ENCODE data around the gene SH3BGRL3. TPM values are rescaled to one million over a fixed set of nuclear protein-coding genes. Genes with fewer than 3 reads are reported as not detected.
"Not testable (repeated sequence)": the region's sequence is repeated elsewhere in the genome, so short reads cannot be mapped to it uniquely, and the experiment has no call there.

Gene SH3BGRL3
- total and polyA plus RNA-seq, 3 donors from 2014 or later: 24.4 to 76.6 (median 25.4) TPM

DNA sequence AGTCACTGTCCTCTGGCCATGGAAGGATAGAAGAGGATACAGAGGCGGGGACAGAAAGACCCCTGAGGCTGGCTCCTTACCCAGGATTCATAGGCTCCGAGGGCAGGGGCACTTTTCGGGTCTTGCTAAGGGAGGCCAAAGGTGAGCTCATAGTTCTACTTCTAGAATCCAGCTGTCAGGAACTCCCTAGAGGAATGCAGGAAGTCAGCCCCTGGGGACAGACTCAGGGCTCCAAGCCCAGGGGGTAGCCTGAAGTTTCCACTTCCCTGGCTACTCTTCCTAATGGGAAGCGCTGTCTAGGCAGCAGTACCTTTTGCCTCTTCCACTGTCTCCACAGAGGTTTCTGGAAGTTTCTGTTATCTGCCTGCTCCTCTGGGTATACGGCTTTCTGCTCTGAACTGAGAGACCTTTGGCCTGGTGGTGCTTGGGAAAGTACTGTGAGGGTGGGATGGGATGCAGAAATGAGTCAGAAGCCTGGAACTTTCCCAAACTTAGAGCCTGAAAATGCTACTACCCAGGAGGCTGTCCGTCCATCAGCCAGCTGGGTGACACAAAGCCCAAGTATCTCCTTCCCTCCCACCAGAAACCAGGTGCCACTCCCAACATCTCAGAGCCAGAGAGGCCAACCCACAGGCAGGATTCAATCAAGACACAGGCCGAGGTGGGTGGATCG is 23.0 kb downstream of the SH3BGRL3 start:
- Histone ChIP-seq H3K4me1 (peaks cover 6% of the 10 kb centered on the region), H3K9me3 (no peaks in the 10 kb centered on the region), H3K27me3 (no peaks in the 10 kb centered on the region), H3K4me3 (no peak overlapping the region), H3K36me3 (ENCODE audit: low read depth, missing control alignments) (no peaks in the 10 kb centered on the region), H3K27ac (no peak overlapping the region)
- DNase-seq: no peak
- TF ChIP-seq POLR2A (IDR thresholded peaks at IDR 0.05): no peak
- TF ChIP-seq, protein P1, sequence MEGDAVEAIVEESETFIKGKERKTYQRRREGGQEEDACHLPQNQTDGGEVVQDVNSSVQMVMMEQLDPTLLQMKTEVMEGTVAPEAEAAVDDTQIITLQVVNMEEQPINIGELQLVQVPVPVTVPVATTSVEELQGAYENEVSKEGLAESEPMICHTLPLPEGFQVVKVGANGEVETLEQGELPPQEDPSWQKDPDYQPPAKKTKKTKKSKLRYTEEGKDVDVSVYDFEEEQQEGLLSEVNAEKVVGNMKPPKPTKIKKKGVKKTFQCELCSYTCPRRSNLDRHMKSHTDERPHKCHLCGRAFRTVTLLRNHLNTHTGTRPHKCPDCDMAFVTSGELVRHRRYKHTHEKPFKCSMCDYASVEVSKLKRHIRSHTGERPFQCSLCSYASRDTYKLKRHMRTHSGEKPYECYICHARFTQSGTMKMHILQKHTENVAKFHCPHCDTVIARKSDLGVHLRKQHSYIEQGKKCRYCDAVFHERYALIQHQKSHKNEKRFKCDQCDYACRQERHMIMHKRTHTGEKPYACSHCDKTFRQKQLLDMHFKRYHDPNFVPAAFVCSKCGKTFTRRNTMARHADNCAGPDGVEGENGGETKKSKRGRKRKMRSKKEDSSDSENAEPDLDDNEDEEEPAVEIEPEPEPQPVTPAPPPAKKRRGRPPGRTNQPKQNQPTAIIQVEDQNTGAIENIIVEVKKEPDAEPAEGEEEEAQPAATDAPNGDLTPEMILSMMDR (IDR thresholded peaks at IDR 0.05): no peak
- intact Hi-C loops (cut with DNase I; ENCODE audit: low total_unique reads): no loop called here
- WGBS, 2 donors: 68 to 79% methylated on average over 6 to 8 of the region's 8 CpGs

- Histone ChIP-seq H3K27me3 (no peaks in the 10 kb centered on the region), H3K4me1 (peaks cover 6% of the 10 kb centered on the region), H3K27ac (peak overlapping the region; percentile 27), H3K36me3 (ENCODE audit: low read depth, missing control alignments) (no peaks in the 10 kb centered on the region), H3K4me3 (peak overlapping the region; percentile 63 to 80), H3K9me3 (no peaks in the 10 kb centered on the region)
- TF ChIP-seq POLR2A (IDR thresholded peaks at IDR 0.05): no peak
- TF ChIP-seq, protein P1 (IDR thresholded peaks at IDR 0.05): no peak
- no peak for DNase-seq
- WGBS, 2 donors: 14 to 18% methylated on average over 8 of the region's 8 CpGs
- intact Hi-C loops (cut with DNase I; ENCODE audit: low total_unique reads): no loop called here
Observed at GRCh38 chr1:26305667-26306289, 25.9 kb downstream of the SH3BGRL3 start.

DNA sequence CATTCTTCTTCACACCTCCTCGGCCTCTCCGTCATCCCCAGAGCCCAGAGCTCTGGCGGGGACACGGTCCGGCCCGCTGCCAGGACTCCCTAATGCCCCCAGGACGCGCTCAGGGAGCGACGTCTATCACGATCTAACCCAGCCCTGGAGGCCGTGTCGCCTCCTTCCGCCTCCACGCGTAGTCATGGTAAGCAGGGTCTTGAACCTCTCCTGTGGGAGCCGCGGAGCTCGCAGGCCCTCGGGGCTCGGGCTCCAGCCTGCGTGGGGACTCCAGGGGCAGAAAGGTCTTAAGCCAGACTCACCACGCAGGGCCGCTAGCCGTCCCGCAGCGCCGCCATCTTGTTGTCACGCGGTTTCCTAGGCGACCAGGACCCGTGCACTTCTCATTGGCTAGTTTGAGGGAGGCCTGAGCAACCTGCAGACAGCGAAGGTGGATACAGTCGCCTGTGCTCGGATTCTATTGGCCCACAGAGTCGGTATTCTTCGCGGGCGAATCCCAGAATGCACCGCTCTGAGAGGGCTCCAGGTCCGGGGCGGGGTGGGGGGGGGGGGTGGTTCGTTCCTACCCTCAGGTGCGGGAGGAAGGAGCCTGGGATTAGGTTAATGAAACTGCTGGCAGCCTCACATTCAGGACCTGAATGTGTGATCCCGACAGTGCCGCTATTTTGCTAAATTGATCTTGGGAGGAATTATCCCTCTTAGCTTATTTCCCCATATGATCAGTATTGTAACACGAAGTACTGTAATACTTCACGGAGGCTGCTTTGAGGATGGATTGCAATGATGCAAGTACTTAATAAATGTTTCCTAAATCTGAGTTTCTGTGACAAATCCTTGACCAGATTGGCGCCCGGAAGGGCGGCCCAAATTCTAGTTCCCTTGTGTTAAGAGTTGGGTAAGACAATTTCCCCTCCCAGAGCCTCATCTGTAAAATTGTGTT is 26.7 kb downstream of the SH3BGRL3 start, which contains the start of gene UBXN11:
TSS of gene UBXN11 (minus strand) at position 347 of the 940 bp plus-strand sequence. CDS start 3,753 bp downstream, outside the sequence.
- H3K36me3 ChIP-seq (ENCODE audit: low read depth, missing control alignments): no peaks in the 10 kb centered on the region
- peak; percentile 98 for DNase-seq
- intact Hi-C loops (cut with DNase I; ENCODE audit: low total_unique reads): no loop called here
- peak within 1 kb of the TSS; percentile 27 for H3K27ac ChIP-seq
- no peaks in the 10 kb centered on the region for H3K9me3 ChIP-seq
- peaks cover 6% of the 10 kb centered on the region for H3K4me1 ChIP-seq
- no peaks in the 10 kb centered on the region for H3K27me3 ChIP-seq
- H3K4me3 ChIP-seq: peak within 1 kb of the TSS; percentile 63 to 80
- WGBS, 2 donors: 2% methylated on average over 18 to 51 of the region's 51 CpGs
- TF ChIP-seq, protein P1 (IDR thresholded peaks at IDR 0.05): no peak
- TF ChIP-seq POLR2A (IDR thresholded peaks at IDR 0.05): no peak

GRCh38 chr1:26307363-26307781 is 27.5 kb downstream of the SH3BGRL3 start:
- WGBS, 2 donors: 48 to 51% methylated on average over 6 of the region's 6 CpGs
- no peaks in the 10 kb centered on the region for H3K9me3 ChIP-seq
- peak overlapping the region in 1 of 2 donors; percentile 80 for H3K4me3 ChIP-seq
- TF ChIP-seq, protein P1 (IDR thresholded peaks at IDR 0.05): no peak
- no peak for TF ChIP-seq POLR2A (IDR thresholded peaks at IDR 0.05)
- intact Hi-C loops (cut with DNase I; ENCODE audit: low total_unique reads): no loop called here
- H3K36me3 ChIP-seq (ENCODE audit: low read depth, missing control alignments): no peaks in the 10 kb centered on the region
- H3K4me1 ChIP-seq: peaks cover 6% of the 10 kb centered on the region
- H3K27me3 ChIP-seq: no peaks in the 10 kb centered on the region
- no peak for DNase-seq
- no peak overlapping the region for H3K27ac ChIP-seq

DNA sequence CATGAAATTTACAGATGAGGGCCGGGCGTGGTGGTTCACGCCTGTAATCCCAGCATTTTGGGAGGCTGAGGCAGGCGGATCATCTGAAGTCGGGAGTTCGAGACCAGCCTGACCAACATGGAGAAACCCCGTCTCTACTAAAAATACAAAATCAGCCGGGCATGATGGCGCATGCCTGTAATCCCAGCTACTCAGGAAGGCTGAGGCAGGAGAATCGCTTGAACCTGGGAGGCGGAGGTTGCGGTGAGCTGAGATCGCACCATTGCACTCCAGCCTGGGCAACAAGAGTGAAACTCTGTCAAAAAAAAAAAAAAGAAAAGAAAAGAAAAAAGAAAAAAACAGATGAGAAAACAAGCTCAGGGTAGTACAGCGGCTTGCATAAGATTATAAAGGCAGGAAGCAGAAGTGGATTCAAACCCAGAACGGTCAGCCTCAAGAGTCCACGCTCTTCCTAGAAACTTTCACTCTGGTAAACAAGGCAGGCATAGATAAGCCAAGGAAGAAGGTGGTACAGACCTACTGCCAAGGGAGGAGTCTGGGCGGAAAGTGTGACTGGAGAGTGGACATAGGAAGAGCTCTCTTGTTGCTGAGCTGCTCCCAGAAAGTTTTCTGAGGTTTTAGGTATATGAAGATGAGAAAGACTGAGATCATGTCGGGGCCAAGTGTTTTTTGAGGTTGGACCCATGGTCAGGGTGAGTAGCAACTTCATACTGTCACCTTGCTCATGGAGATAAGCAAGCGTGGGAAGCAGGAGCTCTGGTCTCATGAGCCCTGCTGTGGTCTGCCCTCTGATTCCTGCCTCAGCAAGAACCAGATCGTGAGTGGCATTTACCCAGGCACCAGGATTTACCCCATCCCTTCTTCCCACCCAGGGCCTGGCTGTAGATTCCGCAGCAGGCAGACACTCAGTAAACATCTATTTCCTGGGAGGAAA is 28.3 kb downstream of the SH3BGRL3 start:
- intact Hi-C loops (cut with DNase I; ENCODE audit: low total_unique reads); DNase-seq; H3K36me3 ChIP-seq (ENCODE audit: low read depth, missing control alignments); H3K27me3 ChIP-seq; H3K4me3 ChIP-seq; H3K9me3 ChIP-seq; H3K27ac ChIP-seq; H3K4me1 ChIP-seq: not testable (repeated sequence)
- WGBS, 2 donors: 87 to 89% methylated on average over 20 to 21 of the region's 21 CpGs
